Measurements from ENCODE around the gene PTPRU. TPM values are rescaled to one million over a fixed set of nuclear protein-coding genes. Genes with fewer than 3 reads are reported as not detected.

The PTPRU gene
- total and polyA plus RNA-seq, 2 experiments from 2014 or later: 8.0 to 105 TPM

DNA sequence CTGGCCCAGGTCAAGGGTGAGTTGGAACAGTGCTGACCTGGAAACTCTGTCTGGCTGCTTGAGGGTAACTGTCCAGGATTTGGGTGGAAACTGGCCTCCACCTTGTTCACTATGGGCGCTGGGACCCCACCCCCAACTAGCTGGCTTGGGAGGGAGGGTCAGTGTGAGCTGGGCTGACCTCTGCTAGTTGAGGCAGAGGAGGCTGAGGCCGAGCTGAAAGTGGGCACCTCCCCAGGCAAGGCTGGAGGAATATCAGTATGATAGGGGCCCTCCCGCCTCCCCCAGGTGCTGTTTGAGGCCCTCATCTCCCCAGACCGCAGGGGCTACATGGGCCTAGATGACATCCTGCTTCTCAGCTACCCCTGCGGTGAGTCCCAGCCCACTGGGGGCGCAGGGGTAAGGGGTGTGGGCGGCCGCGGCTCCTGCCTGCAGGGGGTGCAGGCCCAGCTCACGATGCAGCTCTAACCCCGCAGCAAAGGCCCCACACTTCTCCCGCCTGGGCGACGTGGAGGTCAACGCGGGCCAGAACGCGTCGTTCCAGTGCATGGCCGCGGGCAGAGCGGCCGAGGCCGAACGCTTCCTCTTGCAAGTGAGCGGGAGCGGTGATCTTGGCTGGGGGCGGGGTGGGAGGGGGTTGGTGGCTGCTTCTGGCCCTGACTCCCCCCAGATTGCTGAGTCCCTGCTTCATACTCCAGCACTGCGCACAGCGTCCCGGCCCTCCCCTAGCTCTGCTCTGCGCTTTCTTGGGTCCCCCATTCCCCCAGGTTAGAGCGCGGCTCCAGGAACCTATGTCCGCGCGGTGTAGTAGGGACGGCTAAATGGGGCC is 22.9 kb downstream of the PTPRU start:
- TF ChIP-seq EZH2 (IDR thresholded peaks at IDR 0.05; ENCODE audit: low read depth, unreplicated experiment) (no peak), ETS1 (IDR thresholded peaks at IDR 0.05) (no peak), NANOG (IDR thresholded peaks at IDR 0.05; ENCODE audit: borderline replicate concordance) (no peak), ZNF331 (CRISPR knock-in tag; IDR thresholded peaks at IDR 0.05; ENCODE audit: low read depth) (no peak), CTCF (conservative IDR thresholded peaks at IDR 0.05; ENCODE audit: low read depth in 2 of 2) (0 out of 4 replicates have a peak, but pooled peaks of 1 of the 2 experiments have one; percentile 5), STAT1 (IDR thresholded peaks at IDR 0.05; ENCODE audit: unreplicated experiment) (no peak)
- TF ChIP-seq, protein P1, sequence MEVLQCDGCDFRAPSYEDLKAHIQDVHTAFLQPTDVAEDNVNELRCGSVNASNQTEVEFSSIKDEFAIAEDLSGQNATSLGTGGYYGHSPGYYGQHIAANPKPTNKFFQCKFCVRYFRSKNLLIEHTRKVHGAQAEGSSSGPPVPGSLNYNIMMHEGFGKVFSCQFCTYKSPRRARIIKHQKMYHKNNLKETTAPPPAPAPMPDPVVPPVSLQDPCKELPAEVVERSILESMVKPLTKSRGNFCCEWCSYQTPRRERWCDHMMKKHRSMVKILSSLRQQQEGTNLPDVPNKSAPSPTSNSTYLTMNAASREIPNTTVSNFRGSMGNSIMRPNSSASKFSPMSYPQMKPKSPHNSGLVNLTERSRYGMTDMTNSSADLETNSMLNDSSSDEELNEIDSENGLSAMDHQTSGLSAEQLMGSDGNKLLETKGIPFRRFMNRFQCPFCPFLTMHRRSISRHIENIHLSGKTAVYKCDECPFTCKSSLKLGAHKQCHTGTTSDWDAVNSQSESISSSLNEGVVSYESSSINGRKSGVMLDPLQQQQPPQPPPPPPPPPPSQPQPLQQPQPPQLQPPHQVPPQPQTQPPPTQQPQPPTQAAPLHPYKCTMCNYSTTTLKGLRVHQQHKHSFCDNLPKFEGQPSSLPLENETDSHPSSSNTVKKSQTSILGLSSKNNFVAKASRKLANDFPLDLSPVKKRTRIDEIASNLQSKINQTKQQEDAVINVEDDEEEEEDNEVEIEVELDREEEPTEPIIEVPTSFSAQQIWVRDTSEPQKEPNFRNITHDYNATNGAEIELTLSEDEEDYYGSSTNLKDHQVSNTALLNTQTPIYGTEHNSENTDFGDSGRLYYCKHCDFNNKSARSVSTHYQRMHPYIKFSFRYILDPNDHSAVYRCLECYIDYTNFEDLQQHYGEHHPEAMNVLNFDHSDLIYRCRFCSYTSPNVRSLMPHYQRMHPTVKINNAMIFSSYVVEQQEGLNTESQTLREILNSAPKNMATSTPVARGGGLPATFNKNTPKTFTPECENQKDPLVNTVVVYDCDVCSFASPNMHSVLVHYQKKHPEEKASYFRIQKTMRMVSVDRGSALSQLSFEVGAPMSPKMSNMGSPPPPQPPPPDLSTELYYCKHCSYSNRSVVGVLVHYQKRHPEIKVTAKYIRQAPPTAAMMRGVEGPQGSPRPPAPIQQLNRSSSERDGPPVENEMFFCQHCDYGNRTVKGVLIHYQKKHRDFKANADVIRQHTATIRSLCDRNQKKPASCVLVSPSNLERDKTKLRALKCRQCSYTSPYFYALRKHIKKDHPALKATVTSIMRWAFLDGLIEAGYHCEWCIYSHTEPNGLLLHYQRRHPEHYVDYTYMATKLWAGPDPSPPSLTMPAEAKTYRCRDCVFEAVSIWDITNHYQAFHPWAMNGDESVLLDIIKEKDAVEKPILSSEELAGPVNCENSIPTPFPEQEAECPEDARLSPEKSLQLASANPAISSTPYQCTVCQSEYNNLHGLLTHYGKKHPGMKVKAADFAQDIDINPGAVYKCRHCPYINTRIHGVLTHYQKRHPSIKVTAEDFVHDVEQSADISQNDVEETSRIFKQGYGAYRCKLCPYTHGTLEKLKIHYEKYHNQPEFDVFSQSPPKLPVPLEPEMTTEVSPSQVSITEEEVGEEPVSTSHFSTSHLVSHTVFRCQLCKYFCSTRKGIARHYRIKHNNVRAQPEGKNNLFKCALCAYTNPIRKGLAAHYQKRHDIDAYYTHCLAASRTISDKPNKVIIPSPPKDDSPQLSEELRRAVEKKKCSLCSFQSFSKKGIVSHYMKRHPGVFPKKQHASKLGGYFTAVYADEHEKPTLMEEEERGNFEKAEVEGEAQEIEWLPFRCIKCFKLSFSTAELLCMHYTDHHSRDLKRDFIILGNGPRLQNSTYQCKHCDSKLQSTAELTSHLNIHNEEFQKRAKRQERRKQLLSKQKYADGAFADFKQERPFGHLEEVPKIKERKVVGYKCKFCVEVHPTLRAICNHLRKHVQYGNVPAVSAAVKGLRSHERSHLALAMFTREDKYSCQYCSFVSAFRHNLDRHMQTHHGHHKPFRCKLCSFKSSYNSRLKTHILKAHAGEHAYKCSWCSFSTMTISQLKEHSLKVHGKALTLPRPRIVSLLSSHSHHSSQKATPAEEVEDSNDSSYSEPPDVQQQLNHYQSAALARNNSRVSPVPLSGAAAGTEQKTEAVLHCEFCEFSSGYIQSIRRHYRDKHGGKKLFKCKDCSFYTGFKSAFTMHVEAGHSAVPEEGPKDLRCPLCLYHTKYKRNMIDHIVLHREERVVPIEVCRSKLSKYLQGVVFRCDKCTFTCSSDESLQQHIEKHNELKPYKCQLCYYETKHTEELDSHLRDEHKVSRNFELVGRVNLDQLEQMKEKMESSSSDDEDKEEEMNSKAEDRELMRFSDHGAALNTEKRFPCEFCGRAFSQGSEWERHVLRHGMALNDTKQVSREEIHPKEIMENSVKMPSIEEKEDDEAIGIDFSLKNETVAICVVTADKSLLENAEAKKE (CRISPR knock-in tag; IDR thresholded peaks at IDR 0.05): no peak
- no peaks in the 10 kb centered on the region; the same call in 2 of the 3 replicates for H3K9me3 Mint-ChIP-seq
- Histone ChIP-seq H3K4me2 (peak overlapping the region; percentile 95), H3K79me2 (replicated peaks; ENCODE audit: insufficient read depth) (0 out of 2 replicates have a peak, but pooled peaks cover 6% of the 10 kb centered on the region), H3K9me2 (ENCODE audit: insufficient read depth) (no peaks in the 10 kb centered on the region), H4K20me1 (replicated peaks; ENCODE audit: insufficient read depth) (peaks cover 2% of the 10 kb centered on the region; the same call in 1 of the 2 replicates), H3K4me1 (ENCODE audit: insufficient read depth) (peaks cover 32% of the 10 kb centered on the region), H3K27ac (ENCODE audit: low read depth) (no peak overlapping the region), H3K4me3 (peak overlapping the region; percentile 72), H3K36me3 (ENCODE audit: insufficient read depth) (no peaks in the 10 kb centered on the region), H3K27me3 (ENCODE audit: insufficient read depth) (peaks cover 50% of the 10 kb centered on the region), H3F3A (replicated peaks; ENCODE audit: low read depth) (no peaks in the 10 kb centered on the region), H2AFZ (no peak overlapping the region)
- peaks cover 46% of the 10 kb centered on the region for H3K4me1 Mint-ChIP-seq
- peak overlapping the region; percentile 81 for H3K4me3 Mint-ChIP-seq
- peak; percentile 58 for DNase-seq (ENCODE audit: low spot score)
- H3K36me3 Mint-ChIP-seq (ENCODE audit: low read depth): peaks cover 5% of the 10 kb centered on the region; the same call in 2 of the 3 replicates
- H3K27me3 Mint-ChIP-seq (ENCODE audit: insufficient read depth, low read depth, poor library complexity): peaks cover 56% of the 10 kb centered on the region
- peak; percentile 47 for ATAC-seq
- H3K27ac Mint-ChIP-seq: no peak overlapping the region

Measured in GM23338 (cell line).